GM23338 (cell line): ENCODE results near the gene CXCL1. TPM values are rescaled to one million over a fixed set of nuclear protein-coding genes. Genes with fewer than 3 reads are reported as not detected.

ENCODE experiments used
- ATAC-seq: fragments of 200-7000 bp; cut with Tn5 transposase; 3 replicates; pipeline ENCODE4 v1.9.1; 2020
- DNase-seq: peaks from one replicate; pipeline ENCODE4 v3.0.0-alpha.2; 2015; ENCODE audit warnings: low spot score
- H2AFZ ChIP-seq: fragments of 200-600 bp; sonication (generic); 2 replicates; pipeline ENCODE4 v1.8.0; 2016; ENCODE audit warnings: antibody characterized with exemption, mild to moderate bottlenecking, moderate library complexity
- H3F3A ChIP-seq: fragments of 200-600 bp; sonication (generic); replicated peaks from 2 replicates; pipeline ENCODE4 v1.8.0; 2017; ENCODE audit warnings: antibody characterized with exemption, mixed run types, low read depth
- H3K27ac ChIP-seq: fragments of 200-600 bp; sonication (generic); 2 replicates; pipeline ENCODE4 v1.6.1; 2016; ENCODE audit warnings: low read depth
- H3K27me3 ChIP-seq: fragments of 200-600 bp; sonication (generic); 2 replicates; pipeline ENCODE4 v1.8.0; 2016; ENCODE audit warnings: mild to moderate bottlenecking, mixed run types, moderate library complexity; ENCODE audit not compliant: insufficient read depth
- H3K36me3 ChIP-seq: fragments of 200-600 bp; sonication (generic); 2 replicates; pipeline ENCODE4 v1.8.0; 2016; ENCODE audit warnings: mild to moderate bottlenecking; ENCODE audit not compliant: insufficient read depth
- H3K4me1 ChIP-seq: fragments of 200-600 bp; sonication (generic); 2 replicates; pipeline ENCODE4 v1.8.0; 2016; ENCODE audit warnings: mild to moderate bottlenecking, moderate library complexity; ENCODE audit not compliant: insufficient read depth
- H3K4me2 ChIP-seq: fragments of 200-600 bp; sonication (generic); 2 replicates; pipeline ENCODE4 v1.7.1; 2017; ENCODE audit warnings: mixed run types
- H3K4me3 ChIP-seq: fragments of 200-600 bp; sonication (generic); 2 replicates; pipeline ENCODE4 v1.6.1; 2016; ENCODE audit warnings: mixed run types
- H3K79me2 ChIP-seq: fragments of 200-600 bp; sonication (generic); replicated peaks from 2 replicates; pipeline ENCODE4 v1.8.0; 2017; ENCODE audit warnings: mild to moderate bottlenecking; ENCODE audit not compliant: insufficient read depth
- H3K9me2 ChIP-seq: fragments of 200-600 bp; sonication (generic); 2 replicates; pipeline ENCODE4 v1.8.0; 2017; ENCODE audit not compliant: insufficient read depth
- H4K20me1 ChIP-seq: fragments of 200-600 bp; sonication (generic); replicated peaks from 2 replicates; pipeline ENCODE4 v1.8.0; 2017; ENCODE audit warnings: mild to moderate bottlenecking; ENCODE audit not compliant: insufficient read depth
- H3K27ac Mint-ChIP-seq: 2 replicates; pipeline ENCODE4 v1.8.0; 2020; ENCODE audit warnings: inconsistent platforms, mild to moderate bottlenecking, moderate library complexity, mixed read lengths
- H3K27me3 Mint-ChIP-seq: 3 replicates; pipeline ENCODE4 v1.8.0; 2022; ENCODE audit warnings: low read depth, mild to moderate bottlenecking, moderate library complexity, mixed read lengths, inconsistent platforms; ENCODE audit not compliant: insufficient read depth, poor library complexity
- H3K36me3 Mint-ChIP-seq: 3 replicates; pipeline ENCODE4 v1.8.0; 2021; ENCODE audit warnings: low read depth, mild to moderate bottlenecking, inconsistent platforms, moderate library complexity, mixed read lengths
- H3K4me1 Mint-ChIP-seq: 3 replicates; pipeline ENCODE4 v1.8.0; 2020; ENCODE audit warnings: mild to moderate bottlenecking, inconsistent platforms, mixed read lengths
- H3K4me3 Mint-ChIP-seq: 3 replicates; pipeline ENCODE4 v1.8.0; 2021; ENCODE audit warnings: moderate library complexity, mild to moderate bottlenecking, inconsistent platforms, mixed read lengths
- H3K9me3 Mint-ChIP-seq: 3 replicates; pipeline ENCODE4 v1.8.0; 2020; ENCODE audit warnings: moderate library complexity, mild to moderate bottlenecking, inconsistent platforms, mixed read lengths
- CREB1 ChIP-seq: fragments of 250-450 bp; sonication (Bioruptor Pico); IDR thresholded peaks from 2 replicates; pipeline ENCODE4 v1.5.0; 2020; ENCODE audit warnings: low read depth, mild to moderate bottlenecking, moderate library complexity
- CTCF ChIP-seq, 2 experiments: fragments of 200-600 bp in 1 of 2; sonication (generic) in 1 of 2; conservative IDR thresholded peaks; 2 replicates each; pipeline versions ENCODE4 v1.5.1 to v1.6.1; 2016 to 2017; ENCODE audit warnings: antibody characterized with exemption in 2 of 2, low read depth in 2 of 2, mild to moderate bottlenecking in 2 of 2, moderate library complexity in 1 of 2
- EZH2 ChIP-seq: fragments of 200-600 bp; sonication (generic); IDR thresholded peaks from one replicate; pipeline ENCODE4 v1.8.0; 2017; ENCODE audit warnings: antibody characterized with exemption, mild to moderate bottlenecking, low read depth; ENCODE audit not compliant: unreplicated experiment
- JUNB ChIP-seq: IDR thresholded peaks from one replicate; pipeline ENCODE4 v1.6.1; 2016; ENCODE audit warnings: antibody characterized with exemption; ENCODE audit not compliant: unreplicated experiment
- NANOG ChIP-seq: IDR thresholded peaks from 2 replicates; pipeline ENCODE4 v1.6.1; 2016; ENCODE audit warnings: antibody characterized with exemption, borderline replicate concordance
- POLR2AphosphoS5 ChIP-seq: IDR thresholded peaks from 2 replicates; pipeline ENCODE4 v1.6.1; 2016; ENCODE audit warnings: antibody characterized with exemption, low read depth
- REST ChIP-seq: IDR thresholded peaks from one replicate; pipeline ENCODE4 v1.6.1; 2018; ENCODE audit warnings: antibody characterized with exemption; ENCODE audit not compliant: unreplicated experiment
- ZNF114 ChIP-seq: fragments of 250-450 bp; sonication (Bioruptor Pico); IDR thresholded peaks from 2 replicates; pipeline ENCODE4 v1.5.0; 2020; ENCODE audit warnings: mild to moderate bottlenecking, moderate library complexity
- ZNF331 ChIP-seq: fragments of 250-450 bp; sonication (Bioruptor Pico); IDR thresholded peaks from 2 replicates; pipeline ENCODE4 v1.5.0; 2020; ENCODE audit warnings: low read depth, mild to moderate bottlenecking, moderate library complexity
- polyA plus RNA-seq: library from polyadenylated mRNA; unstranded; fragments of >200 nt; fragmentation: Nextera tagmentation; extraction: Ambion mirVana; gene quantifications from 2 replicates; pipeline ENCODE4 v1.2.1, GENCODE V29; 2016
- total RNA-seq: library from RNA; depleted of rRNA; stranded (reverse); fragments of >200 nt; shearing (Covaris generic); gene quantifications from 2 replicates; pipeline ENCODE4 v1.2.3, GENCODE V29; 2014
- TF ChIP-seq, protein P1 (sequence below): IDR thresholded peaks from 2 replicates; pipeline ENCODE4 v1.6.1; 2016; ENCODE audit warnings: antibody characterized with exemption

CXCL1 gene
- total and polyA plus RNA-seq, 2 experiments from 2014 or later, result 1.6 to 2.5 TPM

DNA sequence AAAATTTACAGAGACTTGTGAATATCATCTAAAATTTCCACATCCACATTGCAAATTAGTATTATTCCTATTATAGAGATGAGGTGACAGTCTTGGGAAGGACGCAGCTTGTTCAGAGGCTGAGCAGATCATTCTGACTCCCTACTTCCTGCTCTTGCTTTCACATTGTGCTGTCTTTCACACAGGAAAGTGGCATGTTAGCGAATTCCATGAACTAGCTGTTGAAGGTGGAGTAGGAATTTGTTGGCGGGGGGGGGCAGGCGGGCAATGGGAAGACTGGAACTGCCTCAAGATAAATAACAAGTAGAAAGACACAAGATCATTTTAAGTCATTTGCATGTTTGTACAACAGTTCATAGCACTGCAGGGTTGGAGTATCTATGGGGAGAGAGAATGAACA lies 13.8 kb upstream of the CXCL1 start:
- H3K9me3 Mint-ChIP-seq, result no peaks in the 10 kb centered on the region
- Histone ChIP-seq H3K9me2 (no peaks in the 10 kb centered on the region), H3K79me2 (no peaks in the 10 kb centered on the region), H3K27me3 (peaks cover 10% of the 10 kb centered on the region; the same call in 1 of the 2 replicates), H3K36me3 (no peaks in the 10 kb centered on the region), H3K4me1 (peaks cover 7% of the 10 kb centered on the region; the same call in 1 of the 2 replicates), H3K4me3 (no peak overlapping the region), H3K27ac (no peak overlapping the region), H4K20me1 (no peaks in the 10 kb centered on the region), H2AFZ (no peak overlapping the region), H3F3A (no peaks in the 10 kb centered on the region), H3K4me2 (no peak overlapping the region)
- no peak for ATAC-seq
- TF ChIP-seq, protein P1, sequence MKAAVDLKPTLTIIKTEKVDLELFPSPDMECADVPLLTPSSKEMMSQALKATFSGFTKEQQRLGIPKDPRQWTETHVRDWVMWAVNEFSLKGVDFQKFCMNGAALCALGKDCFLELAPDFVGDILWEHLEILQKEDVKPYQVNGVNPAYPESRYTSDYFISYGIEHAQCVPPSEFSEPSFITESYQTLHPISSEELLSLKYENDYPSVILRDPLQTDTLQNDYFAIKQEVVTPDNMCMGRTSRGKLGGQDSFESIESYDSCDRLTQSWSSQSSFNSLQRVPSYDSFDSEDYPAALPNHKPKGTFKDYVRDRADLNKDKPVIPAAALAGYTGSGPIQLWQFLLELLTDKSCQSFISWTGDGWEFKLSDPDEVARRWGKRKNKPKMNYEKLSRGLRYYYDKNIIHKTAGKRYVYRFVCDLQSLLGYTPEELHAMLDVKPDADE, result no peak
- TF ChIP-seq CREB1, result no peak
- no peak for TF ChIP-seq NANOG
- TF ChIP-seq EZH2, result no peak
- TF ChIP-seq CTCF (conservative IDR thresholded peaks at IDR 0.05; ENCODE audit: low read depth in 2 of 2), result no peak
- no peak overlapping the region for H3K27ac Mint-ChIP-seq
- no peaks in the 10 kb centered on the region for H3K36me3 Mint-ChIP-seq
- no peak for DNase-seq
- H3K4me1 Mint-ChIP-seq, result peaks cover 4% of the 10 kb centered on the region
- H3K27me3 Mint-ChIP-seq, result peaks cover 4% of the 10 kb centered on the region
- no peak overlapping the region for H3K4me3 Mint-ChIP-seq

DNA sequence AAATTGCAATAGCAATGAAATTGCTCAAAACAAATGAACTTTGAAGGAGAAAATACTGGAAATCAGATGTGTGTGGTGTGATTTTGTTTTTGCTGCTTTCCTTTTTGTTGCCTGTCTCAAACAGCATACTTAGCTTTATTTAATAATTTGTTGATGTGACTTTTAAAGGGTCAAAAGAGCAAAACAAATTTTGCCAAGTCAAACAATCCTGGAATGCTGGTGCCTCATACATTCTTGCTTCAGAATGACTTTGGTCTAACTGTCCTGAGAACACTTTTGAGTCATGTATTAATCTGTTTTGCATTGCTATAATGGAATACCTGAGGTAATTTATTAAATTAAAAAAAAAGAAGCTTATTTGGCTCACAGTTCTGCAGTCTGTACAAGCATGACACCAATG lies 12.7 kb upstream of the CXCL1 start:
- no peaks in the 10 kb centered on the region for H4K20me1 ChIP-seq
- H2AFZ ChIP-seq, result no peak overlapping the region
- peaks cover 7% of the 10 kb centered on the region; the same call in 1 of the 2 replicates for H3K4me1 ChIP-seq
- no peak overlapping the region for H3K27ac ChIP-seq
- H3K36me3 Mint-ChIP-seq, result no peaks in the 10 kb centered on the region
- no peaks in the 10 kb centered on the region for H3K36me3 ChIP-seq
- H3K9me3 Mint-ChIP-seq, result no peaks in the 10 kb centered on the region
- peaks cover 10% of the 10 kb centered on the region; the same call in 1 of the 2 replicates for H3K27me3 ChIP-seq
- no peak overlapping the region for H3K4me2 ChIP-seq
- H3K4me3 ChIP-seq, result no peak overlapping the region
- DNase-seq (no peak), ATAC-seq (no peak)
- H3F3A ChIP-seq, result no peaks in the 10 kb centered on the region
- no peaks in the 10 kb centered on the region for H3K9me2 ChIP-seq
- H3K27me3 Mint-ChIP-seq, result peaks cover 4% of the 10 kb centered on the region
- TF ChIP-seq, protein P1, result no peak
- no peak for TF ChIP-seq POLR2AphosphoS5
- no peak for TF ChIP-seq EZH2
- no peak for TF ChIP-seq ZNF331 (CRISPR knock-in tag)
- no peak for TF ChIP-seq JUNB
- no peak for TF ChIP-seq CTCF (conservative IDR thresholded peaks at IDR 0.05; ENCODE audit: low read depth in 2 of 2)
- no peak for TF ChIP-seq REST
- TF ChIP-seq ZNF114 (CRISPR knock-in tag), result no peak
- peaks cover 4% of the 10 kb centered on the region for H3K4me1 Mint-ChIP-seq
- no peaks in the 10 kb centered on the region for H3K79me2 ChIP-seq
- H3K4me3 Mint-ChIP-seq, result no peak overlapping the region
- no peak overlapping the region for H3K27ac Mint-ChIP-seq
